SK-N-SH treated with all-trans-retinoic acid at 6 μM for 48 hours (cell line): Measurements from ENCODE around the gene AK4.
"Not testable (repeated sequence)": the region's sequence is repeated elsewhere in the genome, so short reads cannot be mapped to it uniquely, and the experiment has no call there.

Source experiments
- ATAC-seq: fragments of 200-7000 bp; cut with Tn5 transposase; 3 replicates; pipeline ENCODE4 v1.9.1; 2020; ENCODE audit warnings: mild to moderate bottlenecking, moderate library complexity
- ARNTL ChIP-seq: fragments of 450-650 bp; formaldehyde crosslinking; IDR thresholded peaks from 2 replicates; pipeline ENCODE4 v1.5.0; 2020; ENCODE audit warnings: low read depth, mild to moderate bottlenecking, moderate library complexity, borderline replicate concordance
- BACH2 ChIP-seq: fragments of 250-450 bp; sonication (Bioruptor Pico); IDR thresholded peaks from 2 replicates; pipeline ENCODE4 v1.9.0; 2021; ENCODE audit warnings: mild to moderate bottlenecking, borderline replicate concordance
- CREB5 ChIP-seq: fragments of 250-450 bp; sonication (Bioruptor Pico); IDR thresholded peaks from 2 replicates; pipeline ENCODE4 v1.5.1; 2020; ENCODE audit warnings: low read depth, mild to moderate bottlenecking, moderate library complexity
- CSDC2 ChIP-seq: fragments of 250-450 bp; sonication (Bioruptor Pico); IDR thresholded peaks from 2 replicates; pipeline ENCODE4 v1.5.0; 2020; ENCODE audit warnings: mild to moderate bottlenecking, moderate library complexity
- CSRNP3 ChIP-seq: fragments of 250-450 bp; sonication (Bioruptor Pico); IDR thresholded peaks from 2 replicates; pipeline ENCODE4 v1.5.1; 2021; ENCODE audit warnings: mild to moderate bottlenecking, moderate library complexity
- ISL1 ChIP-seq: fragments of 250-450 bp; sonication (Bioruptor Pico); IDR thresholded peaks from 2 replicates; pipeline ENCODE4 v2.1.2; 2022; ENCODE audit warnings: mild to moderate bottlenecking, moderate library complexity
- OSR1 ChIP-seq: fragments of 250-450 bp; sonication (Bioruptor Pico); IDR thresholded peaks from 2 replicates; pipeline ENCODE4 v1.8.0; 2022; ENCODE audit warnings: moderate library complexity, mild to moderate bottlenecking, inconsistent platforms
- POU6F1 ChIP-seq: fragments of 250-450 bp; sonication (Bioruptor Pico); IDR thresholded peaks from 2 replicates; pipeline ENCODE4 v1.8.0; 2021; ENCODE audit warnings: low read depth, mild to moderate bottlenecking, moderate library complexity, borderline replicate concordance
- PPARA ChIP-seq: fragments of 250-450 bp; sonication (Bioruptor Pico); IDR thresholded peaks from 2 replicates; pipeline ENCODE4 v1.5.0; 2020; ENCODE audit warnings: mild to moderate bottlenecking, borderline replicate concordance
- RARB ChIP-seq: fragments of 250-450 bp; sonication (Bioruptor Pico); IDR thresholded peaks from 2 replicates; pipeline ENCODE4 v1.8.0; 2021; ENCODE audit warnings: mild to moderate bottlenecking, moderate library complexity
- SNAI2 ChIP-seq: fragments of 250-450 bp; sonication (Bioruptor Pico); IDR thresholded peaks from 2 replicates; pipeline ENCODE4 v1.5.0; 2020; ENCODE audit warnings: mild to moderate bottlenecking, moderate library complexity
- TCF4 ChIP-seq: fragments of 250-450 bp; sonication (Bioruptor Pico); IDR thresholded peaks from 2 replicates; pipeline ENCODE4 v1.8.0; 2021; ENCODE audit warnings: mild to moderate bottlenecking, moderate library complexity, borderline replicate concordance
- TOX ChIP-seq: fragments of 250-450 bp; sonication (Bioruptor Pico); IDR thresholded peaks from 2 replicates; pipeline ENCODE4 v1.8.0; 2021; ENCODE audit warnings: mild to moderate bottlenecking, moderate library complexity, borderline replicate concordance
- TSHZ2 ChIP-seq: fragments of 250-450 bp; sonication (Bioruptor Pico); IDR thresholded peaks from 2 replicates; pipeline ENCODE4 v1.5.0; 2020; ENCODE audit warnings: mild to moderate bottlenecking, moderate library complexity
- ZC3H10 ChIP-seq: fragments of 250-450 bp; sonication (Bioruptor Pico); IDR thresholded peaks from 2 replicates; pipeline ENCODE4 v1.5.1; 2021; ENCODE audit warnings: mild to moderate bottlenecking, moderate library complexity
- ZFP3 ChIP-seq: fragments of 250-450 bp; sonication (Bioruptor Pico); IDR thresholded peaks from 2 replicates; pipeline ENCODE4 v1.5.0; 2020; ENCODE audit warnings: mild to moderate bottlenecking, moderate library complexity
- ZFP30 ChIP-seq: fragments of 450-650 bp; formaldehyde crosslinking; IDR thresholded peaks from 2 replicates; pipeline ENCODE4 v1.5.0; 2022; ENCODE audit warnings: mild to moderate bottlenecking, moderate library complexity
- ZNF565 ChIP-seq: fragments of 450-650 bp; formaldehyde crosslinking; conservative IDR thresholded peaks from 2 replicates; pipeline ENCODE4 v1.5.0; 2020; ENCODE audit warnings: low read depth, mild to moderate bottlenecking, moderate library complexity
- ZNF70 ChIP-seq: fragments of 450-650 bp; formaldehyde crosslinking; IDR thresholded peaks from 2 replicates; pipeline ENCODE4 v1.5.0; 2020; ENCODE audit warnings: mild to moderate bottlenecking, moderate library complexity
- ZNF8 ChIP-seq: fragments of 450-650 bp; formaldehyde crosslinking; IDR thresholded peaks from 2 replicates; pipeline ENCODE4 v1.5.0; 2020; ENCODE audit warnings: mild to moderate bottlenecking, moderate library complexity

The AK4 gene

GRCh38 chr1:65153635-65154034 lies 5.6 kb downstream of the AK4 start:
- TF ChIP-seq PPARA (CRISPR knock-in tag) (no peak), ZFP3 (CRISPR knock-in tag) (no peak), CREB5 (CRISPR knock-in tag) (no peak), ZNF70 (no peak), ZC3H10 (CRISPR knock-in tag) (no peak), TSHZ2 (CRISPR knock-in tag) (no peak), ZFP30 (CRISPR knock-in tag) (no peak), TOX (CRISPR knock-in tag) (no peak), ZNF8 (CRISPR knock-in tag) (no peak), OSR1 (no peak), TCF4 (no peak), ARNTL (CRISPR knock-in tag) (no peak), BACH2 (CRISPR knock-in tag) (no peak)
- no peak for ATAC-seq

GRCh38 chr1:65156910-65157545 lies 9.0 kb downstream of the AK4 start:
- TF ChIP-seq CSDC2 (CRISPR knock-in tag), result no peak
- TF ChIP-seq CSRNP3, result no peak
- TF ChIP-seq PPARA (CRISPR knock-in tag), result no peak
- TF ChIP-seq POU6F1 (CRISPR knock-in tag), result no peak
- TF ChIP-seq SNAI2 (CRISPR knock-in tag), result no peak
- TF ChIP-seq TCF4, result no peak
- no peak for TF ChIP-seq ISL1
- no peak for TF ChIP-seq OSR1
- no peak for ATAC-seq

GRCh38 chr1:65157546-65157941 lies 9.5 kb downstream of the AK4 start:
- no peak for ATAC-seq
- no peak for TF ChIP-seq ZNF565 (CRISPR knock-in tag)
- TF ChIP-seq CSDC2 (CRISPR knock-in tag), result no peak

GRCh38 chr1:65159291-65159688 lies 11.3 kb downstream of the AK4 start:
- not testable (repeated sequence) for ATAC-seq

GRCh38 chr1:65159801-65160523 lies 12.0 kb downstream of the AK4 start:
- no peak for ATAC-seq
- TF ChIP-seq TOX (CRISPR knock-in tag) (no peak), ZNF70 (no peak), CSRNP3 (no peak), ZNF8 (CRISPR knock-in tag) (no peak), TSHZ2 (CRISPR knock-in tag) (no peak), TCF4 (no peak), ZFP3 (CRISPR knock-in tag) (no peak), ARNTL (CRISPR knock-in tag) (no peak), RARB (no peak), ISL1 (no peak), OSR1 (no peak), SNAI2 (CRISPR knock-in tag) (no peak)
